Stimulated activated CD4-positive, alpha-beta T cell treated with anti-CD3 and anti-CD28 coated beads, Interleukin-1b, Interleukin-23, amount 100 ng/mL, for 24 hours (primary cell): ENCODE data around the gene RAB11B.
"Not testable (repeated sequence)": the region's sequence is repeated elsewhere in the genome, so short reads cannot be mapped to it uniquely, and the experiment has no call there.

Experiments
- DNase-seq, 4 experiments: peaks; one replicate each; pipeline ENCODE4 v3.0.0-alpha.2; 2020; ENCODE audit warnings: low read depth in 4 of 4, low spot score in 1 of 4

RAB11B gene

DNA sequence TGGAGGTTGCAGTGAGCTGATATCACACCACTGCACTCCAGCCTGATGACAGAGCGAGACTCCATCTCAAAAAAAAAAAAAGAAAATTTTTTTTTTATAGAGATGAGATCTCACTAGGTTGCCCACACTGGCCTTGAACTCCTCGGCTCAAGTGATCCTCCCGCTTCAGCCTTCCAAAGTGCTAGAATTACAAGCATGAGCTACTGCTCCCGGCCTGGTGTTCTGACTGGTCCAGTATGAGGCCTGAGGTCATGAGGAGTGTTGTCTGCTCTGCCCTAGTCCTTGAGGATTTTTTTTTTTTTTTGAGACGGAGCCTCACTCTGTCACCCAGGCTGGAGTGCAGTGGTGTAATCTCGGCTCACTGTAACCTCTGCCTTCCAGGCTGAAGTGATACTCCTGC is 35.2 kb downstream of the RAB11B start:
- DNase-seq, result not testable (repeated sequence)

GRCh38 chr19:8426283-8426682 is 36.1 kb downstream of the RAB11B start:
- DNase-seq, result no peak

DNA sequence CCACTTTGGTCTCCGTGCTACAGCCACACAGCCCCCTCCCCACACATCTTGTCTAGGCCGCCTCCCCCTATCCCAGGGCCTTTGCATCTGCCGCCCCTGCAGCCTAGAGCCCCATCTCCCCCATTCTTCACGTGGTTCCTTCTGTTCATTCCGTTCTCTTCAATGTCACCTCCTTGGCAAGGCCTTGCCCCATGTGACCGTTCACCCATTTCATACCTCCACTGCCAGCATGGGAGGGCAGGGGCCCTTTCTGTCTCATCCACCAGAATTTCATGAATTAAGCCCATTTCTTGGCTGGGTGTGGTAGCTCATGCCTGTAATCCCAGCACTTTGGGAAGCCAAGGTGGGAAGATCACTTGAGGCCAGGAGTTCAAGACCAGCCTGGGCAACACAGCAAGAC is 38.9 kb downstream of the RAB11B start:
- DNase-seq, result no peak

DNA sequence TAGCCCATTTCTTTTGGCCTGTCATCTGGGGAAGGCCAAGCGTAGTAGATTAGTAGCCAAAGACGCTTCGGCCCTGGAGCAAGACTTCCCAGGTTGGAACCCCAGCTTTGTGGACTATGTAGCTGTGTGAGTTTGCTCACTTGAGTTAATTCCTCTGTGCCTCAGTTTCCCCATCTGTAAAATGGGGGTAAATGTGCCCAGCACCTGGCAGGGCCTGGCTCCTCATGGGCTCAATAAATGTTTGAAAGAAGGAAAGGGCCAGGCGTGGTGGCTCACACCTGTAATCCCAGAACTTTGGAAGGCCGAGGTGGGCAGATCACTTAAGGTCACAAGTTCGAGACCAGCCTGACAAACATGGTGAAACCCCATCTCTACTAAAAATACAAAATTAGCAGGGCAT is 39.7 kb downstream of the RAB11B start:
- no peak for DNase-seq

- DNase-seq, result no peak
These were observed 40.5 kb downstream of the RAB11B start for GRCh38 chr19:8430650-8431049.

- no peak for DNase-seq
These were observed 48.1 kb downstream of the RAB11B start for GRCh38 chr19:8438236-8438635.

DNA sequence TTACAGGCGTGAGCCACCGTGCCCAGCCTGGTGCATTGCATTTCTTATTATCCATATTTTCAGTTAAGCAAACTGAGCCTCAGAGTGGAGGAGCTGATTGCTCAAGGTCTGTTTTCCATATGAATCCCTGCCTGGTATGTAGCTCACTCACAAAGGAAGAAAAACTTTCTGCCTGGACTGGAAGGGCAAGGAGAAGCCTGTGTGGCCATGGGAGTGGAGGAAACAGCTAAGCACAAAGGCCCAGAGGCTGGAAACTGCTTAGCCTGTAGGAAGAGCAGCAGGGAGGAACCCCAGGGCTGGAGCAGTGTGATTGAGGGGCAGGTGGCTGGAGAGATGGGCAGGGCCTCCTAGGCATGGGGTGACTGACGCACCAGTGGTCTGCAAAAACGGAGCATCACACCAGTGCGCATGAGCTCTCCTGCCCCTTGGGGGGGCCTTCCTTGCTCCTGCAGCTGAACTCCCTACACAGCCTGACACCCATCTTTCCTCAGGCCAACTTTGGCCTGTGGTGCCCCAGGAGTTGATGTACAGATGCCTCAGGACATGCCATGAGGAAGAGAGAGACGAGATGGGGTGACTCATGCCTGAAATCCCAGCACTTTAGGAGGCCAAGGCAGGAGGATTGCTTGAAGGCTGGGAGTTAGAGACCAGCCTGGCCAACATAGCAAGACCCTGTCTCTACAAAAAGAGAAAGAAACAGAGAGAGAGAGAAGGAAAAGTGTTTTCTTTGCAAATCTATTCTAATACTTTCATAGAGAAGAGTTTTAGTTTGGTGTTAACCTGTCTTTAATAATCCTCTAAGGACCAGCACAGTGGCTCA is 51.8 kb downstream of the RAB11B start:
- DNase-seq, result no peak

- not testable (repeated sequence) for DNase-seq
These were observed 54.0 kb downstream of the RAB11B start for GRCh38 chr19:8444140-8444676.

DNA sequence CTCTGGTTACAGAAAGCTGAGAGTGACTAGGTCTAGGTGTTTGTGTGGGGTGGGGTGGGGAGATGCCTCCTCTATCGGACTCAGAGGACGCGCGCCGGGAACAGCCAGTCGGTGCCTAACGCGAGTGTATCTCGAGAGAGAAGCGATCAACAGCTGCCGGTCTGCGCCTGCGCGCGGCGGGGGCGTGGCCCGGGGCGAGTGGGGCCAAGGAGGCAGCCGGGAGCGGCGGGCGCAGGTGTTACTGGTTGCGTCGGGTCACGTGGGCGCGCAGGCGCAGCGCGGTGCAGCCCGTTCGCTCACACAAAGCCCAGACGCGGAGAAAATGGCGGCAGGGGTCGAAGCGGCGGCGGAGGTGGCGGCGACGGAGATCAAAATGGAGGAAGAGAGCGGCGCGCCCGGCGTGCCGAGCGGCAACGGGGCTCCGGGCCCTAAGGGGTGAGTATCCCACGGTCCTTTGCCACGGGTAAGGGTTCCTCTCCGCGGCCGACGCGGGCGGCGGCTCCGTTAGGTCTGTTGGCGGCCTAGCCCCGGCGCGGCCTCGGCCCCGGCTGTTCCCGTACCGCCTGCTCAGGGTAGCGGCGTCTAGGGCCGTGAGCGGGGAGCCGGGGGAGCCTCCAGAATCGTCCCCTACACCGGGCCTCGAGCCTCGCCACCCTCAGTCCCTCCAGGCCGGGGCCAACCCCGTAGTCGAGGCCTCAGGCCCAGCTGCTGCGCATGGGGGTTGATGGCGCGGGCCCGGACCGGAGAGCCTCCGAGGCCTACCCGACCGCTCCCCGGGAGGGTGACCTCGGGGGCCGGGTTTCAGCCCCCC is 54.7 kb downstream of the RAB11B start, which contains the start of gene HNRNPM:
Gene HNRNPM (plus strand): TSS at position 299 of the 811 bp plus-strand sequence. CDS start 24 bp downstream, at position 323.
- peak; percentile 99 to 100 (median 100) for DNase-seq

DNA sequence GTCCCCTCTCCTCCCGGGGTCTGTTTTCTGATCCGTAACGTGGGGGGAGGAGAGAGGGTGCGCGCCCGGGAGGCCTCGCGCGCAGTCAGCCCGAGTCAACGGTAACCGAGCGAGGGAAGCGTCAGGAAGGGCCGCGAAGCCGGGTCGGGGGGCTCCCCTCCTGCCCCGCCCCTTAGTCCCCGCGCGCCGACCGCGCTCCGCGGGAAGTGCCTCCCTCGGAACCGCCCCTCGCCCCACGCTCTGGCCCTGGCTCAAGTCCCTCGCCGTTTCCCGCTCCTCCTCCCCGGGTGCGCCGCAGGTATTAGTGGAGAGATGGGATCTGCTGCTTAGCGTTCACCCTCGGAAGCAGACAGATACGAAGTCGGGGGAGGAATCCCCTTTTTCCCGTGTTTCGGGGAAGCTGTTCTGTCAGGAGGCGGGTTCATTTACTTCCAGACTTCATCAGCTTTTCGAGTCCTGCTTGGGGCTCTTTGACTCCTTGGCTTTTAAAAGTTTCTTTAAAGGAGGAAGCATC is 55.4 kb downstream of the RAB11B start:
- peak in 3 of 4 experiments; percentile 12 to 36 (median 17) for DNase-seq

DNA sequence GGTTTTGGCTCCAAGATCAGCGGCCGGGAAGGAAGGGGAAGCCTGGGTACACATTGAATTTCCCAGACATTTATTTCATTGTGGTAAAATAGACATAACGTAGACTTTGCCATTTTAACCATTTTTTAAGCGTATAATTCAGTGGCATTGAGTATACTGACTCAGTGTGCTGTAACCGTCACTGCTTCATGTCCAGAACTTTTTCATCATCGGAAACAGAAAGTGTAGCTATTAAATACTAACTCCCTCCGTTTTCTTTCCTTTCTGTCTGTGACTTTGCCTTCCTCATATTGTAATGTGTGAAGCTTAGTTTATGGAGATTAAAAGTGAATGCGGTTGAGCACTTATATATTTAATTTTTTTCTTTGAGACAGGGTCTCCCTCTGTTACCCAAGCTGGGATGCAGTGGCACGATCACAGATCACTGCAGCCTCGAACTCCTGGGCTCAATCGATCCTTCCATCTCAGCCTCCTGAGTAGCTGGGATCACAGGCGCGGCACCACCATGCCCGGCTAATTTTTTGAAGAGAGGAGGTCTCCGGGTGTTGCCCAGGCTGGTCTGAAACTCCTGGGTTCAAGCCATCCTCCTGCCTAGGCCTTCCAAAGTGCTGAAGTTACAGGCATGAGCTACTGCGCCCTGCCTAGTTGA is 56.0 kb downstream of the RAB11B start:
- DNase-seq, result no peak

DNA sequence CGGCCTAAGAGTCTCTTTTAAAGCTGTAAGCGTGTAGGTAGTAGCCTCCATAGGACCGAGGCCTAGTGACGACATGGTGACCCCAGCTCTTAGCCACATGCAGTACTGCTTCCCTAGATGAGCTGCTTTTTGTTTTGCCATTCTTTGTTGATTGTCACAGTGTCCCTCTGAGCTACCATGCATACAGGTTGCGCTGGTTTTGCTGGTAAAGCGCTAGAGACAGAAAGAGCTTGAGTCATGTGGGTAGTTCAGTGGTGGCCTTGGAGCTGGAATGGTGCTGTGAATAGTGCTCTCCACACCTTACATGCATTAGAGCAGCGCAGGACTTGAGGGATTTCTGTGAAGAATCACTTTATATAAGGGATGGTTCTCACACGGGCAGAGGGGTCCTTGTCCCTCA is 59.7 kb downstream of the RAB11B start:
- DNase-seq, result no peak

- DNase-seq, result no peak
These were observed 61.2 kb downstream of the RAB11B start for GRCh38 chr19:8451377-8451776.

- DNase-seq, result no peak
These were observed 61.7 kb downstream of the RAB11B start for GRCh38 chr19:8451885-8452284.

- DNase-seq, result no peak
These were observed 62.4 kb downstream of the RAB11B start for GRCh38 chr19:8452446-8453123.

GRCh38 chr19:8453616-8454015 is 63.5 kb downstream of the RAB11B start:
- DNase-seq, result no peak
